Ishikawa (cell line): ENCODE data around the gene PON3.

Source experiments
- CEBPB ChIP-seq: IDR thresholded peaks from 2 replicates; pipeline ENCODE4 v1.6.1; 2012
- CREB1 ChIP-seq: IDR thresholded peaks from 2 replicates; pipeline ENCODE4 v1.6.1; 2012; ENCODE audit warnings: low read depth
- EGR1 ChIP-seq: IDR thresholded peaks from 2 replicates; pipeline ENCODE4 v1.6.1; 2012
- RAD21 ChIP-seq: IDR thresholded peaks from 2 replicates; pipeline ENCODE4 v1.6.1; 2012; ENCODE audit warnings: low read depth
- YY1 ChIP-seq: IDR thresholded peaks from 2 replicates; pipeline ENCODE4 v1.6.1; 2012; ENCODE audit warnings: low read depth
- TF ChIP-seq, protein P1 (sequence below): IDR thresholded peaks from 2 replicates; pipeline ENCODE4 v1.6.1; 2012; ENCODE audit warnings: low read depth, mild to moderate bottlenecking

DNA sequence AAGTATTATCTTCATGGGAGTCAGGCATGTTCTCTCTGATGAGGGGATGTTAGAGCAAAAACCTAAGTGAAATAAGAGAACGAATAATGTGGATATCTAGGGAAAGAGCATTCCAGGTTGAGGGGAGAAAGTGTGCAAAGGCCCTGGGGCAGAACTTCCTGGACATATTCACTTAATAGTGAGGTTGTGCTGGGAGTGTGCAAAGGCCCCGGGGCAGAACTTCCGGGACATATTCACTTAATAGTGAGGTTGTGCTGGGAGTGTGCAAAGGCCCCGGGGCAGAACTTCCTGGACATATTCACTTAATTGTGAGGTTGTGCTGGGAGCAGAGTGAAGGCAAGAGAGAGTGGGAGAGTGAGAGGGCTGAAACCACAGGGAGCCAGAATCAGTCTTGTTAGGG lies 83.6 kb downstream of the PON3 start:
- TF ChIP-seq, protein P1, sequence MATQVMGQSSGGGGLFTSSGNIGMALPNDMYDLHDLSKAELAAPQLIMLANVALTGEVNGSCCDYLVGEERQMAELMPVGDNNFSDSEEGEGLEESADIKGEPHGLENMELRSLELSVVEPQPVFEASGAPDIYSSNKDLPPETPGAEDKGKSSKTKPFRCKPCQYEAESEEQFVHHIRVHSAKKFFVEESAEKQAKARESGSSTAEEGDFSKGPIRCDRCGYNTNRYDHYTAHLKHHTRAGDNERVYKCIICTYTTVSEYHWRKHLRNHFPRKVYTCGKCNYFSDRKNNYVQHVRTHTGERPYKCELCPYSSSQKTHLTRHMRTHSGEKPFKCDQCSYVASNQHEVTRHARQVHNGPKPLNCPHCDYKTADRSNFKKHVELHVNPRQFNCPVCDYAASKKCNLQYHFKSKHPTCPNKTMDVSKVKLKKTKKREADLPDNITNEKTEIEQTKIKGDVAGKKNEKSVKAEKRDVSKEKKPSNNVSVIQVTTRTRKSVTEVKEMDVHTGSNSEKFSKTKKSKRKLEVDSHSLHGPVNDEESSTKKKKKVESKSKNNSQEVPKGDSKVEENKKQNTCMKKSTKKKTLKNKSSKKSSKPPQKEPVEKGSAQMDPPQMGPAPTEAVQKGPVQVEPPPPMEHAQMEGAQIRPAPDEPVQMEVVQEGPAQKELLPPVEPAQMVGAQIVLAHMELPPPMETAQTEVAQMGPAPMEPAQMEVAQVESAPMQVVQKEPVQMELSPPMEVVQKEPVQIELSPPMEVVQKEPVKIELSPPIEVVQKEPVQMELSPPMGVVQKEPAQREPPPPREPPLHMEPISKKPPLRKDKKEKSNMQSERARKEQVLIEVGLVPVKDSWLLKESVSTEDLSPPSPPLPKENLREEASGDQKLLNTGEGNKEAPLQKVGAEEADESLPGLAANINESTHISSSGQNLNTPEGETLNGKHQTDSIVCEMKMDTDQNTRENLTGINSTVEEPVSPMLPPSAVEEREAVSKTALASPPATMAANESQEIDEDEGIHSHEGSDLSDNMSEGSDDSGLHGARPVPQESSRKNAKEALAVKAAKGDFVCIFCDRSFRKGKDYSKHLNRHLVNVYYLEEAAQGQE: no peak
- TF ChIP-seq YY1 (no peak), CEBPB (no peak), RAD21 (no peak), CREB1 (no peak), EGR1 (no peak)
